Duodenal mucosa (tissue), 2 donors: ENCODE data around the gene DNAH5.
"Not testable (repeated sequence)": the region's sequence is repeated elsewhere in the genome, so short reads cannot be mapped to it uniquely, and the experiment has no call there.

Experiments
- H3K27ac ChIP-seq: one replicate; pipeline ENCODE4 v1.7.0; 2013; ENCODE audit warnings: low read depth, low read length
- H3K27me3 ChIP-seq, 2 donors: one replicate each; pipeline ENCODE4 v1.7.0; 2013; ENCODE audit warnings: low read length in 2 of 2, control low read depth in 1 of 2; ENCODE audit not compliant: insufficient read depth in 2 of 2, control insufficient read depth in 1 of 2
- H3K36me3 ChIP-seq, 2 donors: one replicate each; pipeline ENCODE4 v1.7.0; 2013; ENCODE audit warnings: low read length in 2 of 2, control low read depth in 1 of 2; ENCODE audit not compliant: insufficient read depth in 2 of 2, control insufficient read depth in 1 of 2
- H3K4me1 ChIP-seq, 2 donors: one replicate each; pipeline ENCODE4 v1.7.0; 2013; ENCODE audit warnings: low read length in 2 of 2, control low read depth in 1 of 2; ENCODE audit not compliant: insufficient read depth in 2 of 2, control insufficient read depth in 1 of 2
- H3K4me3 ChIP-seq, 2 donors: one replicate each; pipeline ENCODE4 v1.7.0; 2013; ENCODE audit warnings: low read length in 2 of 2, low read depth in 1 of 2
- H3K9ac ChIP-seq, 2 donors: one replicate each; pipeline ENCODE4 v1.7.0; 2013; ENCODE audit warnings: low read length in 2 of 2, low read depth in 1 of 2
- H3K9me3 ChIP-seq, 2 donors: one replicate each; pipeline ENCODE4 v1.7.0; 2013; ENCODE audit warnings: low read length in 2 of 2, control low read depth in 1 of 2; ENCODE audit not compliant: control insufficient read depth in 1 of 2

The DNAH5 gene, protein sequence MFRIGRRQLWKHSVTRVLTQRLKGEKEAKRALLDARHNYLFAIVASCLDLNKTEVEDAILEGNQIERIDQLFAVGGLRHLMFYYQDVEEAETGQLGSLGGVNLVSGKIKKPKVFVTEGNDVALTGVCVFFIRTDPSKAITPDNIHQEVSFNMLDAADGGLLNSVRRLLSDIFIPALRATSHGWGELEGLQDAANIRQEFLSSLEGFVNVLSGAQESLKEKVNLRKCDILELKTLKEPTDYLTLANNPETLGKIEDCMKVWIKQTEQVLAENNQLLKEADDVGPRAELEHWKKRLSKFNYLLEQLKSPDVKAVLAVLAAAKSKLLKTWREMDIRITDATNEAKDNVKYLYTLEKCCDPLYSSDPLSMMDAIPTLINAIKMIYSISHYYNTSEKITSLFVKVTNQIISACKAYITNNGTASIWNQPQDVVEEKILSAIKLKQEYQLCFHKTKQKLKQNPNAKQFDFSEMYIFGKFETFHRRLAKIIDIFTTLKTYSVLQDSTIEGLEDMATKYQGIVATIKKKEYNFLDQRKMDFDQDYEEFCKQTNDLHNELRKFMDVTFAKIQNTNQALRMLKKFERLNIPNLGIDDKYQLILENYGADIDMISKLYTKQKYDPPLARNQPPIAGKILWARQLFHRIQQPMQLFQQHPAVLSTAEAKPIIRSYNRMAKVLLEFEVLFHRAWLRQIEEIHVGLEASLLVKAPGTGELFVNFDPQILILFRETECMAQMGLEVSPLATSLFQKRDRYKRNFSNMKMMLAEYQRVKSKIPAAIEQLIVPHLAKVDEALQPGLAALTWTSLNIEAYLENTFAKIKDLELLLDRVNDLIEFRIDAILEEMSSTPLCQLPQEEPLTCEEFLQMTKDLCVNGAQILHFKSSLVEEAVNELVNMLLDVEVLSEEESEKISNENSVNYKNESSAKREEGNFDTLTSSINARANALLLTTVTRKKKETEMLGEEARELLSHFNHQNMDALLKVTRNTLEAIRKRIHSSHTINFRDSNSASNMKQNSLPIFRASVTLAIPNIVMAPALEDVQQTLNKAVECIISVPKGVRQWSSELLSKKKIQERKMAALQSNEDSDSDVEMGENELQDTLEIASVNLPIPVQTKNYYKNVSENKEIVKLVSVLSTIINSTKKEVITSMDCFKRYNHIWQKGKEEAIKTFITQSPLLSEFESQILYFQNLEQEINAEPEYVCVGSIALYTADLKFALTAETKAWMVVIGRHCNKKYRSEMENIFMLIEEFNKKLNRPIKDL (N-terminal part only)

GRCh38 chr5:13944560-13945199 is at the start of gene DNAH5:
Gene DNAH5 (minus strand): TSS chr5:13944688. CDS start chr5:13944438, 250 bp downstream.
- Histone ChIP-seq H3K36me3 (no peaks in the 10 kb centered on the region), H3K4me1 (no peaks in the 10 kb centered on the region), H3K27ac (no peak within 1 kb of the TSS), H3K9me3 (no peaks in the 10 kb centered on the region), H3K9ac (no peak within 1 kb of the TSS), H3K4me3 (no peak within 1 kb of the TSS), H3K27me3 (no peaks in the 10 kb centered on the region)

GRCh38 chr5:13993926-13994325 is 49.4 kb upstream of the DNAH5 start:
- H3K36me3 ChIP-seq, result no peaks in the 10 kb centered on the region

DNA sequence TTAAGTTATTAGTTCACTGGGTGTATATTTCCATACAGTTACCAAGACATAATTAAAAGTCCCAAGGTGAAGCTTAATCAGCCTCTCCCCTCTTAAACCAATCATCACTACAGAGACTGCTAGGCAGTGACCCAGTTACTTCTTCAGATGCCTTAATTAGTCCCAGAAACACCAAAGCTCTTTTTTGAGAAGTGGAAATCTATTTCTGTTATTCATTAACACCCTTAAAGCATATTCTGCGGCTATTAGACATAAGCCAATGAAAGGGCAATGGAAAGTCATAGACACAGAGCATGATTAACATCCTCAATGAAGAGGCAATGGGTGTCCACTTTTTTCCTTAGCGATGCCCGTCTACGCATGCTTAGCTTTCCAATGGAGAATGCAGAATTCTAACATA is 48.3 kb upstream of the DNAH5 start:
- no peak overlapping the region for H3K9ac ChIP-seq
- H3K9me3 ChIP-seq, result no peaks in the 10 kb centered on the region
- H3K27ac ChIP-seq, result no peak overlapping the region
- H3K27me3 ChIP-seq, result no peaks in the 10 kb centered on the region
- no peaks in the 10 kb centered on the region for H3K36me3 ChIP-seq
- no peaks in the 10 kb centered on the region for H3K4me1 ChIP-seq
- no peak overlapping the region for H3K4me3 ChIP-seq

More at GRCh38 chr5:13993926-13994325, 49.4 kb upstream of the DNAH5 start:
- Histone ChIP-seq H3K4me1 (no peaks in the 10 kb centered on the region), H3K4me3 (no peak overlapping the region), H3K27ac (no peak overlapping the region), H3K9me3 (no peaks in the 10 kb centered on the region), H3K27me3 (no peaks in the 10 kb centered on the region), H3K9ac (no peak overlapping the region)

DNA sequence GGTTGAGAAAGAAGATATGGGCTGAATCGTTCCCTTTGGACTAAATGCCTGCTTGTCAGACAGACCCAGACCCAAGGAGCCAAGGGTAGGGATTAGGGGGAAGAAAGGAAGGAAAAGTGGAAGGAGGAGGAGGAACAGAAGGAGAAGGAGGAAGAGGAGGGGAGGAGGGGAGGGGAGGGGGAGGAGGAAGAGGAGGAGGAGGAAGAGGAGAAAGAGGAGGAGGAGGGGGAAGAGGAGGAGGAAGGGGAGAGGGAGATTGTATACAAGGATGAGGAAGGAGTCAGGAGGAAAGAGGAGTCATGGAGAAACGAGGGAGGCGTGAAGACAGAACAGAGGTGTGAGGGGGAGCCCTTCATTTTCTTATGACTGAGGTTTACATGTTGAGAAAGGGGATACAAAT is 46.9 kb upstream of the DNAH5 start:
- H3K4me1 ChIP-seq, result no peaks in the 10 kb centered on the region
- no peaks in the 10 kb centered on the region for H3K36me3 ChIP-seq
- no peaks in the 10 kb centered on the region for H3K27me3 ChIP-seq
- no peak overlapping the region for H3K27ac ChIP-seq
- no peak overlapping the region for H3K9ac ChIP-seq
- H3K4me3 ChIP-seq, result no peak overlapping the region
- no peaks in the 10 kb centered on the region for H3K9me3 ChIP-seq

DNA sequence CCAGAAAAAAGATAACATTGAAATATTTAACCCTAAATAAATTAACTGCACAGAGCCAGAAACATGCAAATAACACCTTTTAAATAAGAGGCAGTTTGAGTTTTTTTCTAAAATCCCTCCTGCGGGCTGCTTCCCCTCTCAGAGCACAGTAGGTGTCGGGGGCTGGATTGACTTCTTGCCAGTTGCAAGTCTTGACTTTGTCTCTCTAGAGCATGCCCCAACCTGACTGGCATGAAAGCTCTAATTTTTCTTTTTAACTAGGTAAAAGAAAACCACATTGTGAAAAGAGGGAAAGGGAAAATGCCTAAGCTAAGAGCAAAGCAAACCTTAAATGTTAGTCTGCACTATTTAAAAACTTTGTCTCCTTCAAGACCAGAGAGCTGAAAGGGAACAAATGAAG is 46.4 kb upstream of the DNAH5 start:
- no peaks in the 10 kb centered on the region for H3K27me3 ChIP-seq
- H3K4me3 ChIP-seq, result no peak overlapping the region
- no peak overlapping the region for H3K9ac ChIP-seq
- no peaks in the 10 kb centered on the region for H3K36me3 ChIP-seq
- H3K9me3 ChIP-seq, result no peaks in the 10 kb centered on the region
- H3K4me1 ChIP-seq, result no peaks in the 10 kb centered on the region
- no peak overlapping the region for H3K27ac ChIP-seq

- Histone ChIP-seq H3K4me3 (no peak overlapping the region), H3K27ac (no peak overlapping the region), H3K9ac (no peak overlapping the region), H3K27me3 (no peaks in the 10 kb centered on the region), H3K9me3 (no peaks in the 10 kb centered on the region), H3K36me3 (no peaks in the 10 kb centered on the region), H3K4me1 (no peaks in the 10 kb centered on the region)
Measured at GRCh38 chr5:13989832-13990231, 45.3 kb upstream of the DNAH5 start.

DNA sequence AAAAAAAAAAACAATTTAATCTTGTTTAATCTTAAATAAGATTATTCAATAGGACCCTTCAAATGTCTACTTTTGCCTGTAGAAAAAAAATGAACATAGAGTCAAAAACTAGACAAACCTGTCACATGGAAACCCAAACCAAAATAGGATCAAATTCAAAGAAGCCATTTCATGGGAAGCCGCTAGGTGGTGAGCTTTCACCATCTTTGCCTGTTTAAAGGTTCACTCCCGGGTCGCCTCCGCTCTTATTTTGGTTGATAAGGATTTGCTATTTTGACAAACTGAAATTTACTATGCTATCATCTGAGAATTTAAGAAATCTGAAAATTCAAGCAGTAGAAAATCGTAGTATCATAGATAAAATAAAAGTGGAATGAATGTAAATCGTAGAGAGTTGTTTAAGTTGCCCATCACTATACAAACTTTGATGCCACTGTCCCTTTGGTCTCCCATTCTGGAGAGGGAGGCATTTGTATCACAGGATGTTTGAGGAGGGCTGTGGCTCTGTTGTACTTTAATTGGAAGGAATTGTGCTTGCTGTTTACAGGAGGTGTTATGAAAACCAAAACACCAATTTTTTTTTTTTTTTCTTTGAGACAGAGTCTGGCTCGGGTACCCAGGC is 43.5 kb upstream of the DNAH5 start:
- Histone ChIP-seq H3K9me3 (no peaks in the 10 kb centered on the region), H3K36me3 (no peaks in the 10 kb centered on the region), H3K9ac (no peak overlapping the region), H3K4me3 (no peak overlapping the region), H3K27ac (no peak overlapping the region), H3K4me1 (no peaks in the 10 kb centered on the region), H3K27me3 (no peaks in the 10 kb centered on the region)

GRCh38 chr5:13985731-13986418 is 41.4 kb upstream of the DNAH5 start:
- Histone ChIP-seq H3K4me3 (no peak overlapping the region), H3K9me3 (no peaks in the 10 kb centered on the region), H3K27me3 (no peaks in the 10 kb centered on the region), H3K9ac (no peak overlapping the region), H3K4me1 (no peaks in the 10 kb centered on the region), H3K27ac (no peak overlapping the region), H3K36me3 (no peaks in the 10 kb centered on the region)

DNA sequence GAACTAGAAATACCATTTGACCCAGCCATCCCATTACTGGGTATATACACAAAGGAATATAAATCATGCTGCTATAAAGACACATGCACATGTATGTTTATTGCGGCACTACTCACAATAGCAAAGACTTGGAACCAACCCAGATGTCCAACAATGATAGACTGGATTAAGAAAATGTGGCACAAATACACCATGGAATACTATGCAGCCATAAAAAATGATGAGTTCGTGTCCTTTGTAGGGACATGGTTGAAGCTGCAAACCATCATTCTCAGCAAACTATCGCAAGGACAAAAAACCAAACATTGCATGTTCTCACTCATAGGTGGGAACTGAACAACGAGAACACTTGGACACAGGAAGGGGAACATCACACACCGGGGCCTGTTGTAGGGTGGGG is 40.4 kb upstream of the DNAH5 start:
- not testable (repeated sequence) for H3K4me1 ChIP-seq, H3K27me3 ChIP-seq, H3K9me3 ChIP-seq, H3K9ac ChIP-seq, H3K4me3 ChIP-seq, H3K36me3 ChIP-seq, H3K27ac ChIP-seq
